AG09319 (cell line): Measurements from ENCODE around the gene PCDH11Y.
"Not testable (repeated sequence)": the region's sequence is repeated elsewhere in the genome, so short reads cannot be mapped to it uniquely, and the experiment has no call there.

ENCODE experiments used
- DNase-seq: peaks from one replicate; pipeline ENCODE4 v3.0.0-alpha.2; 2010; ENCODE audit warnings: low read depth; ENCODE audit errors: extremely low read depth

The PCDH11Y gene, protein sequence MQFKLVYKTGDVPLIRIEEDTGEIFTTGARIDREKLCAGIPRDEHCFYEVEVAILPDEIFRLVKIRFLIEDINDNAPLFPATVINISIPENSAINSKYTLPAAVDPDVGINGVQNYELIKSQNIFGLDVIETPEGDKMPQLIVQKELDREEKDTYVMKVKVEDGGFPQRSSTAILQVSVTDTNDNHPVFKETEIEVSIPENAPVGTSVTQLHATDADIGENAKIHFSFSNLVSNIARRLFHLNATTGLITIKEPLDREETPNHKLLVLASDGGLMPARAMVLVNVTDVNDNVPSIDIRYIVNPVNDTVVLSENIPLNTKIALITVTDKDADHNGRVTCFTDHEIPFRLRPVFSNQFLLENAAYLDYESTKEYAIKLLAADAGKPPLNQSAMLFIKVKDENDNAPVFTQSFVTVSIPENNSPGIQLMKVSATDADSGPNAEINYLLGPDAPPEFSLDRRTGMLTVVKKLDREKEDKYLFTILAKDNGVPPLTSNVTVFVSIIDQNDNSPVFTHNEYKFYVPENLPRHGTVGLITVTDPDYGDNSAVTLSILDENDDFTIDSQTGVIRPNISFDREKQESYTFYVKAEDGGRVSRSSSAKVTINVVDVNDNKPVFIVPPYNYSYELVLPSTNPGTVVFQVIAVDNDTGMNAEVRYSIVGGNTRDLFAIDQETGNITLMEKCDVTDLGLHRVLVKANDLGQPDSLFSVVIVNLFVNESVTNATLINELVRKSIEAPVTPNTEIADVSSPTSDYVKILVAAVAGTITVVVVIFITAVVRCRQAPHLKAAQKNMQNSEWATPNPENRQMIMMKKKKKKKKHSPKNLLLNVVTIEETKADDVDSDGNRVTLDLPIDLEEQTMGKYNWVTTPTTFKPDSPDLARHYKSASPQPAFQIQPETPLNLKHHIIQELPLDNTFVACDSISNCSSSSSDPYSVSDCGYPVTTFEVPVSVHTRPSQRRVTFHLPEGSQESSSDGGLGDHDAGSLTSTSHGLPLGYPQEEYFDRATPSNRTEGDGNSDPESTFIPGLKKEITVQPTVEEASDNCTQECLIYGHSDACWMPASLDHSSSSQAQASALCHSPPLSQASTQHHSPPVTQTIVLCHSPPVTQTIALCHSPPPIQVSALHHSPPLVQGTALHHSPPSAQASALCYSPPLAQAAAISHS (N-terminal part only)

GRCh38 chrY:5000057-5000456 is at the start of gene PCDH11Y:
TSS of gene PCDH11Y (plus strand) at chrY:5000296. CDS start at chrY:5057100, 56,804 bp downstream.
- DNase-seq = not testable (repeated sequence)

DNA sequence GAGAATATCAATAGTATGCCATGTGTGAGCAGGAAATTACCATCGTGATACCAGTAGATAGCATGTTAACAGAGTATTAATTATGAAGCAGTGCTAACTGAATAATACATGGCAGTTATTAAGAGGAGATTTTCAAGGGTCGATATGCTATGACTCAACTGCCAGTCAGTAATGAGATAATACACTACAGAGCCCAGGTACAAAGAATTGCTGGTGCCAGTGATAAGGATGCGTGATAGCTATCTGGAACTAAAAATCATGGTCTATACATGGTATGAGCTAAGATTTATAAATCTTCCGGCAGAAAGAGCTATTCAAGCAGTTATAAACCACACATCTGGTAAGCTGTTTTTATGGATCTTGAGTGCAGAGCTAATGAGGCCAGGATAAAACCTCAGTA is 32.2 kb upstream of the PCDH11Y start:
- DNase-seq = not testable (repeated sequence)

DNA sequence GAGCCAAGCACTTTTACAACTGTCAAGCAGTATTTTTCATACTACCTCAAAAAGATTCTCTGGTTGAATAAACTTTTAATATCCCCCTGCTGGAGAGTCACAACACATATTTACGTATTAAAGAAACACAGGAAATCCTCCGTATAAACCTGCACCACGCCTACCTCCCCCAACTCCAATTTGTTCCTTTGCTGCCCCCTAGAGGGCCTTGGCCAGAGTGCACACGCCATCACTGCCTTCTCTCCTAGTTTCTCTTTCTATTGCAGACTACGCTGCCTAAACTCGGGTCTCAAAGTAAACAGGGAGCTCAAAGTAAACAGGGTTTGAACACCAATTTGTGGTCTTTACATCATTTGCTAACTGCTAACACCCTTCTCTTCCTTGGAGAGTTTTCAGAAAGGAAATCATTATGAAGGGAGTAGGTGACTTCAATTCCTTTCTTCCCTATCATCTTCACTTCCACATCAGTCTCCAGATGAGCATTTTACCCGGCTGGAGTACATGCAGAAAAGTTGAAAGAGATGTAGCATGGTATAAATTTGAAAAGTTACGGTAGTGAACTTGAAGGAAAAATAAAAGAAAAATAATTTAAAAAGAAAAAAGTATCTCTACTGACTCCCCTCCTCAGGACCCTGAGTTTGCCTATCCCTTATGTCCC is 8.2 kb upstream of the PCDH11Y start:
- not testable (repeated sequence) for DNase-seq

DNA sequence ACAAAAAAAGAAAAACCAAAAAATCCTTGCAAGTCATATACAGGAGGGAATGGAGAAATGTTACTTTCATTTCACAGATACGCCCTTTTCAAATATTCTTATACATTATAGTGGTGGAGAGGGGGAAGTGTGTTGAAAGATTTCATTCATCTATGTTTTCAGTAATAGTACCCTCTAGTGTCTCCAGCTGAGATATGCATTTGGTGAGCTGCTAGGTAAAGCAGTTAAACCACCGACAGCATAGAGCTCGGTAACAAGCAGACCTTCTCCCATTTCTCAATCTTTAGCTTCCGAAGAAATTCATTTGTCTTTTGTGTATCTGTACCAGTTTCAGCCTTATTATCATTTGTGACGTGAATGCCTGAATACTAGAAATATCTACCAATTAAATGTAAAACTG is 5.2 kb upstream of the PCDH11Y start:
- DNase-seq = not testable (repeated sequence)

GRCh38 chrY:5002476-5003184 is 2.5 kb downstream of the PCDH11Y start:
- not testable (repeated sequence) for DNase-seq

DNA sequence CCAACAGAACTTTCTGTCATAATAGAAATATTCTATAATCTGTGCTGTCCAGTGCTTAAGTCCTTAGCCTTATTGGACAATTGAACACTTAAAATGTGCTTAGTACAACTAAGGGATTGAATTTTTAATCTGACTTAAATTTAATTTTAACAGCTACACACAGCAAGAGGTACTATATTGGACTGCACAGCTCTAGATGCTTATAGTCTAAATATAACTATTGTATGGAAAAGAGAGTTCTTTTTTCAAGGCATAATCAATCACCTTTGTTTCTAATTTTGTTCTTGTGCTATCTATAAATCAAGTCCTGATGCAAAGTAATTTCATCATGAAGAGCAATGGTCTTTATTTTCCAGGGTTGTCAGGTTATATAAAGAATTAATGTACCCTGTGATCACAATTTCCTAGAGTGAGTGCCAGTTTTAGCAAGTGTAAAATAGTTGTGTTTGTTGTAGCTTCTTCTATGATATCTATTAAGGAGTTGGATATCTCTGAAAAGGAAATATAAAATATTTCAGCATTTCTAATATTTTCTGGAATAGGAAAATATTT is 39.0 kb downstream of the PCDH11Y start:
- DNase-seq = not testable (repeated sequence)

DNA sequence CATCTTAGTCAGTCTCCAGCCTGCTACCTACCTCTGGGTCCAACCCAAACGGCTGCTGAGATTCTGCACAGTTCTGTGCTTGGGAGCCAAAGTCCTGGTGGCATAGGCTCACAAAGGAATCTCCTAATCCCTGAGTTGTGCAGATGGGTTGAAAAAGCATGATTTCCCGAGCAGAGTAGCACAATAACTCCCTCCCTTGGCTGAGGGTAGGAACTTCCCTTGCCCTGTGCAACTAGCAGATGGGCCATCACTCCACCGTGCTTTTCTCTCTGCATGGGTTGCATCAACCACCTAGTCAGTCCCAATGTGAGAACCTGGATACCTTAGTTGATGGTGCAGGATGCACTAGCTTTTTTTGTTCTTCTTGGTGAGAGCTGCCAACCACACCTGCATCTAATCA is 82.9 kb downstream of the PCDH11Y start:
- DNase-seq = not testable (repeated sequence)

DNA sequence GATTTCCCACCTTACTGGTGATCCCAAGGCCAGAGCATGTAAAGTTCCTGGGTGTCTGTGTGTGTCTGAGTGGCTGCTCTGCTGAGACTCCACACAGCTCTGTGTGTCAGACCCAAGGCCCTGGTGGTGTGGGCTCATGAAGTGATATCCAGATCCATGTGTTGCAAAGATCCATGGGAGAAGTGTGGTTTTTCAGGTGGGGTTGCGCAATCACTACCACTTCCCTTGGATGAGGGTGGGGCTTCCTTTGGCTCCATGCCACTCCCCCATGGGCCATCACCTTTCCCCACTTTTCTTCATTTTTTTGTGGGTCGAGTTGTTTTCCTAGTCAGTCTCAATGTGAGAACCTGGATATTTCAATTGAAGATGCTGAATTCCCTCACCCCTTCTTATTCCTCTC is 182.9 kb downstream of the PCDH11Y start:
- DNase-seq = not testable (repeated sequence)

DNA sequence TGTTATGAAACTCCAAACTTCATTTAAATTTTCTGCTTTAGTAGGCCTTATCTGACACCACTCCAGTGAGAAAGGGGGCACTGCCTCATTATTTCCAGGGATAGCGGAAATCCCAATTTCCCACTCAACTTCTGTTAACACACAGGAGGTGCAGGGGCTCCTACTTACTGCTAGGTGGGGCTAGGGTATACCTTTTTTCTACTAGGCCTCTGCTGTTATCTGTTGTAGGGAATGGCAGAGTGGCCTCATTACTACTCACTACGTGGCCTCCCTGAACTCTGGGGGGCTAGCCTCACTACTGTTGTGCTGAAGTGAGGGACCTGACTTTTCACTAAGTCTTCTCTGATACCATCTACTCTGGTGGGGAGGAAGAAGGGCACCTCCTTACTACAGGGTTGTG is 215.0 kb downstream of the PCDH11Y start:
- not testable (repeated sequence) for DNase-seq

GRCh38 chrY:5324931-5325330 is 324.8 kb downstream of the PCDH11Y start:
- not testable (repeated sequence) for DNase-seq

DNA sequence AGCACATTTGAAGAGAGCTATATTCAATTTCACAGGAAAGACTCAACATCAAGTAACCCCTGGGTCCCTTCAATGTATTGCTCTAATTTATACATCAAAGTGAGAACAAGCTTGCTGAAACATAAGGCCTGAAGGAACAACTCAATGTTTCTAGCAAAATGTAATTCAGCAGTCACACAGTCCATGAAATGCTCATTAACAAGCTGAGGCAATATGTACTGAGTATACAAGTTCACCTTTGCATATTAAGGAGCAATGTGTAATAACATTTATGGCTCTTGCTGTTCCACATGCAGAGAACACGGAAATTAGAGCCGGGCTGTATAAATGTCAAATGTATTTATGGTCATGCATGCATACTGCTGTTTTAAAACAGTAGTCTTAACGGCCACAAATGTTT is 342.1 kb downstream of the PCDH11Y start:
- DNase-seq = not testable (repeated sequence)

DNA sequence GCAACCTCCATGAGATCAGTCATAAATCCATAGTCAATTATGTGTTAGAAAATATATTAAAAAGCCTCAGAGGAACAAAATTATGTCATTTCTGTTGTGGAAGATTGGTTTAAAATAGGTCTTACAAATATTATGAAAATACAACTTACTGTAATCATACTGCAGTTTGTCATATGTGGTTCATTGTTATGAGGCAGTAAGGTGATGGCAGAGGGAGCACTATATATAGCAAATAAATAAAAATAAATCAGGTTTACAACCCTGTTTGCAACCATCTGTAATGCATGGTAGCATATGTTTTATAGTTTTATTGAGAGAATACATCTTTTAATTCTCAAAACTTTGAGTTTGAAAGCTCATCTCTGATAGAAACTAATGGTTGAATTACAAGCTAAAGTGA is 543.6 kb downstream of the PCDH11Y start:
- not testable (repeated sequence) for DNase-seq

- DNase-seq = not testable (repeated sequence)
Observed at GRCh38 chrY:5638589-5638988, 638.5 kb downstream of the PCDH11Y start.

GRCh38 chrY:5679265-5679664 is 679.2 kb downstream of the PCDH11Y start:
- not testable (repeated sequence) for DNase-seq

DNA sequence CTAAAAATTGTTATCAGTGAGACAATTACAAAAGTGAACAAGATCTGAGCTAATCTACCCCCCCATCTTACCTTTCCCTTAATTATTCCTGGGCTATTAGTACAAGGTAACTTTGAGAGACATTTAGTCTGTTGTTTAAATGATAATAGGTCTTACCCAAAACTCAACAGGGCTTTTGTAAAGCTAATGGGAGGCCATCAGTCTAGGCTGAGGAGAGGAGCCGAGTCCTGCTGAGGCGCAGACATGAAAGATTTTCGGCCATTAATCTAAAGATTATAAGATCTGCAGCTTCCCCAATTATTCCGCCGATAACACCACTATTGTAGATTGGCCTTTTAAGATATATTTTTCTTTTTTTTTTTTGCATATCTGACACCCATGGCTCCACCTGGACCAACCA is 708.6 kb downstream of the PCDH11Y start:
- DNase-seq = not testable (repeated sequence)

- not testable (repeated sequence) for DNase-seq
Observed at GRCh38 chrY:5709788-5710381, 709.8 kb downstream of the PCDH11Y start.

GRCh38 chrY:5761403-5761802 is 761.3 kb downstream of the PCDH11Y start:
- DNase-seq = not testable (repeated sequence)

DNA sequence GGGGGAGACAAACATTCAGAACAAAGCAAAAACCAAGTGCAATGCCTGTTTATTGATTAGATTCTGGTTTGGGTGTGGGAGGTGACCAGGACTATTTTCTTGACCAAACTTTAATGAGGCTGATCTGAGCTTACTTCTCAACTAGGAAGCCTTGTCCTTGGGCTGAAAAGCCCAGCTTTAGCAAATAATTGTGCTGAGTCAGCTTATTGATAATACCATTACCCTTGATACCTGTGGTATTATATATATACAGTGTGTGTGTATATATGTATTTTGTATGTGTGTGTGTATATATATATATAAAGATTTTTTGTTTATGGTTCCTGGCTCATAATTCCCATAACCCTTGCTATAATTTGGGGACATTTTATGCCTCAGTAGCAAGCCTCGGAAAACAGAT is 776.4 kb downstream of the PCDH11Y start:
- not testable (repeated sequence) for DNase-seq
